GM18517 (cell line): Measurements from ENCODE around the gene ARX.

ENCODE experiments used
- ATAC-seq: cut with Tn5 transposase; IDR thresholded peaks from one replicate; pipeline ENCODE4 v1.9.1; 2021; ENCODE audit warnings: mild to moderate bottlenecking, moderate library complexity; ENCODE audit not compliant: unreplicated experiment

ARX gene

DNA sequence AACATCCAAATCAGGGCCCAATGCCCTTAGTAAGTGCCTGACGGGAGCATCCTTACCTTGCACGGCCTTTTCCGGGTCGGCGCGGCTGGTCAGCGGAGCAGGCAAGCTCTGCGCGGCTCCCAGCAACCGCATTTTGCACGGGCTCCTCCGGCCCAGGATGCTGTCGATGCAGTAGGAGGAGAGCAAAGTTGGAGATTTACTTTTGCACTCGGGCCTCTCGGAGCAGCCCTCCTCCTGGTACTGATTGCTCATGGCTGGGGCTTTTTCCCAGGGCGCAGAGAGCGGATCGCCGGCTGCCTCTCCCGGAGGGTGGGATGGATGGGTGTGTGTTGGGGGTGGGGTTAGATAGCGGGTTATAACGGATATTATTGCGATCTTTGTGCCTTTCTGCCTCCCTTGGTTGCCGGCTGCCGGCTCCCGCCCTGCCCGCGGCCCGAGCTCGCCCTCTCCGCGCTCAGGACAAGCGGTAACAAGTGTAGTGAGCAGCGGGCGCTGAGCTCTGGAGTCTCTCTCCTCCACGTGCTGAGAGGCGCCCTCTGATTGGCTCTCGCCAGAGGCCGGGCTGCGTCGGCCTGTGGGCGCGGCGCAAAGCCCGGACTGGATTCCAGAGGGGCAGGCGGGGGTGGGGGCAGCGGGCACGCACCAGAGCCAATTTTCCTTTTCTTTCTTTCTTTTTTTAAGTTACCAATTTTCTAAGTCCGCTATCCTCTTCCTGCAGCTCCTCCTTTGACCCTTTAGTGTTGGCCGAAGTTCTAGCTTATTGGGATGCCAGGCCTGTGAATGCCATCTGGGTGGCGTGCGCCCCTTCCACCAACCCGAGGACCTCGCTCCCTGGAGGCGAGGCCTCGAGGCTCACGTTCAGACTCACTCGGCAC lies at the start of gene ARX:
ARX (minus strand) TSS at position 480 of the 875 bp plus-strand sequence; CDS start at position 252, 228 bp downstream.
- no peak for ATAC-seq

DNA sequence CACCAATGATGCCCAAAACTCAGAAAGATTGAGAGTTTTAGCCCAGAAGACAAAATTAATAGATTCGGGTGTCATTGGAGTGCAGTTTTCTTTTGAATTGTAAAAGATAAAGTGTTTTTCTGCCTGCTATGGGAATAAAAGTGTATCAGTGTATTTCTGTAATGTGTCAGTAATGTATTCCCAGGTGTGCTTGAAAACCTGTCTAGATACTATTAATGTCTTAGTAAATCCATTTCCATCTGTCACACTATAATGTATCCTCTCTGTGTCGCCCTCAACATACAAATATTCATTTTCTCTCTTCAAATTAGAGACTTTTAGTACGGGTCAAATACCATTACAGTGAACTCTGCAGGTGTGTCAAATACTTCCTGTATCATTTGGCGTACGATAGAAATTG lies 43.5 kb upstream of the ARX start:
- no peak for ATAC-seq

DNA sequence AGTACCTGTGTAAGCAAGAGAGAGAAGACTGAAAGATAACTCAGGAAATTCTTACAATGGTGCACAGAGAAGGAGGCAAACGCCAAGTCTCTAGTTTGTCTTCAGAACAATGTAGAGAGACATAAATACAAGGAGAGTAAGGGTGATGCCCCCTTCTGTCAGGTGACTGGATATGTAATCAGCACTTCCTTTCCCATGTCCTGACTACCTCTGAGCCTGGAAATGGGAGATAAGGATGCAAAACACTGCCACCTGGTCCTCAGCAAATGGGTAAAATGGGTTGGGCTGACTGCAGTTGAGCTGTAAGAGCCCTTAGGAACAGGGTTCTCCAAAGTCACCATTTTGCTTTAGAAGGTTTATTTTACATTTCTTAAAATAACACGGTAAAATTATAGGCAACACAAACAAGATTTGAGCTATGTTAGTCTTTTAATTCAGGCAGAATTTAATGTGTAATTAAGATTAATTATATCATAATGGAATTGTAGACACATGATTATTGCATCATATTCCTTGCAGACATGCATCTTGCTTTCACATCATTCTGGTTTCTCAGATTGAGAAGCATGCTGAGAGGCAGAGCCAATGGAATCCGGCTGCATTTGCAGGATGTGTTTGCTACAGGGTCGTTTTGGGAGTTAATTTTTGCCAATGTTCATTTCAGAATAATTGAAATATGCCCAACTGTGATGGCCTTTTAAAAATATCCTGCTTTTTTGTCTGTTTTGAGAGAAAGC lies 37.2 kb upstream of the ARX start:
- no peak for ATAC-seq

DNA sequence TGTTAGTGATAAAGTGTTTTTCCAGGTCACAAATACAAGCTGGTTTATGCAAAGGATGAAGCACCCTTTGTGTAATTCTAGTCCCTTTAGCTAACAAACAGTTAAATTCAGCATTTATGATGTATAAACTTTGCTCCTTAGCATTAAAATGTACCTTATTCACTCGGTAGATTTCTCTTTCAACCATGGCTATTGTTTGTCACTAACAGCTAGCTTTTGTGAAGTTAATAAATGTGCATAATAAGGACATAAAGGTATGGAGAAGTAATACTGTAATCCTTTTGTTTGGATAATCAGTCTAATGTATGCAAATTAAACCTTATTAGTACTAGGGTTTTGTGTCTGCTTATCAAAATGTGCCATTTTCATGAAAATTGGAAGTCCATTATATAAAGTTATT lies 34.2 kb upstream of the ARX start:
- no peak for ATAC-seq

DNA sequence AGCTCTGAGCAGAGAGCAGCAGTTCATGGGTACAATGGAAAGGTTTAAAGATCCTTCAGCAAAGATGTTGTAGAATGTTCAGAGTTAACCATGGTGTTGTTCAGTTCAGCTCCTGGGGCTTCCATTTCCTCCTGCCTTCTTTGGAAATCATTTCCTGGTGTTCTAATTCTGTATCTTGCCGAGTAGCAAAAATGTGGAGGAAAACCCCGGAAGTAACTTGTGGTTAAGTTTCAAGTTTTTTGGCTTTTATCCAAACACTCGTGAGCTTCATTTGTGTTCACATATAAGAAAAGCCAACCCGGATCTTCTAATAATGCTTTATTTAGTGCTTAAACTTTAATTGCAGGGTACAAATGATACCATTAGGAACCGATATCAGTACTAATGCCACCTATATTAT lies 33.6 kb upstream of the ARX start:
- ATAC-seq: no peak

DNA sequence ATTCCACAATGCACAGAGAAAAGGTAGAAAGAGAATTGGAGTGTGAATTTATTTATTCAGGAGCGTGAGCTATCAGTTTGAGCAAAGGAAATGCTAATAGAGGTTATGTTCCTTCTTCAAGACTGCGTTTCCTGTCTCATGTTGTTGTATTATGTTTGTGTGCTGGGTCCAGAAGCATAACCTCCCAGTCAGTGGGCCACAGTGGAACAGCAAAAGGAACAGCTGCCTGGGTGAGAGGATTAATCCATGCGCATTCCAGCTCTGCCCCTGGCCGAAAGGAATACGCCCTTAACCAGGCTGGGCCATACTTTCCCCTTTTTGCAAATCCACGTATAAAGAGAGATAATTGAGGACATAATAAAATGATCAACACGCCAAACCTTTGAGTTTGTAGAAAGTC lies 32.4 kb upstream of the ARX start:
- ATAC-seq: no peak

DNA sequence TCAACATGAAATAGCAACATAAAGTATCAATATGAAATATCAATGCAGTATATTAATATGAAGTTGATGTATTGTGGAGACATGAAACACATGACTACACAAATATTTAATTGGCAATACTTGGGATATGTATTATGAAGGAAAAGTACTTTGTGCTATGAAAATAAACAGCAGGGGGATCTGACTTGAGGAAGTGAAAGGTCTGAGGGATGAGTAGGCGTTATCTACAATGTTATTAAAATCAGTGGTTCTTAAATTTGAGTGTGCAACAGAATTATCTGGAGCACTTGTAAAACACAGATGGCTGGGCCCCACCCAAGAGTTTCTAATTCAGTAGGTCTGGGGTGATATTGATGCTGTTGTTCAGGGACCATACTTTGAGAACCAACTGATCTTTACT lies 27.4 kb upstream of the ARX start:
- ATAC-seq: no peak

DNA sequence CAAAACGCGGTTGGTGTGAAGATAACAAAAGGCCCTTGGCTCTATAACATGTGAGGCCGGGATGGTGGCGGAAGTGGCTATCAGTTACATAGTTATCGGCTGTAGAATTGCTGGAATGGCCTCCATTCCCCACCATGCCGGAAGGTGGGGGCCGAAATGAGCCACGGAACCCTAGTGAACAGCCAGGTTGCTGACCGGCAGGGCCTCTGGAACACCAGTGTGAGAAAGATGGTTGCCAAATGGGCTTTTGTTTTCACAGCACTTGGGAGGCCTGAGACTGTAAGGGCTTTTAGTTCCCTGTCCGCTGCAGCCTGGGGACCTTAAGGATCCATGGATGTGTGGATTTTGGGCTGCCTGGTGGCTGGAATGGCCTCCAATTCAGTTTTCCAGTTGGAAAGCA lies 23.3 kb upstream of the ARX start:
- no peak for ATAC-seq

DNA sequence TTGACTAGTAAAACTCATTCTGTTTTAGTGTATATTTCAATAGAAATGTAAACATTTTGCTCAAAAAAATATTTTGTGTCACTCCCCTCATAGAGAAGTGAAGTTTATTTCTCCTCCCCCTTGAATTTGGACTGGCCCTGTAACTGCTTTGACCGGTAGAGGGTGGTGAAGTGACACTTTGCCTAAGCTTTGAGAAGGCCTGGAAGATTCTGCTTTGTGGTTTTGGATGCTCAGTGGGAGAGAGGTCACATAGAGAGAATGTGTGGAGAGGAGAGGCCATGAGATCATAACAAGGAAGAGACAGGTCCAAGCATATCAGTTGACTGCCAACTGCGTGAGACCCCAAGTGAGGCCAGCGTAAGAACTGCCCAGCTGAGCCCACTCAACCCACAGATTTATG lies 19.1 kb upstream of the ARX start:
- no peak for ATAC-seq

DNA sequence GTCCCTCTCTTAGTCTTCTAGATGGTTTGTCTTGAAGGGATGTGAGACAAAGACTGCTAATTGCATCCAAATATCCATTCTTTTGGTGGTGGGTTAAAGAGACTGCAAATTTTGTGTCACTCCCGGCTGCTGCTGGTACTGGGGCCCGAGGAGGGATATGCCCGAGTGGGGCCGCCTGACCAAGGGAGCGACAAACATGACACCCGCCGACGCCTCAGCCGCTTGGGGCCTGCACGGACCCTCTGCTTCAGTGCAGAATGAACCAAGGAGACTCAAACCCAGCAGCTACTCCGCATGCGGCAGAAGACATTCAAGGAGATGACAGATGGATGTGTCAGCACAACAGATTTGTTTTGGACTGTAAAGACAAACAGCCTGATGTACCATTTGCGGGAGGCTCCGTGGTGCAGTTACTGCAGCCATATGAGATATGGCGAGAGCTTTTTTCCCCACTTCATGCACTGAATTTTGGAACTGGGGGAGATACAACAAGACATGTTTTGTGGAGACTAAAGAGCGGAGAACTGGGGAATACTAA lies 13.6 kb upstream of the ARX start:
- ATAC-seq: no peak

DNA sequence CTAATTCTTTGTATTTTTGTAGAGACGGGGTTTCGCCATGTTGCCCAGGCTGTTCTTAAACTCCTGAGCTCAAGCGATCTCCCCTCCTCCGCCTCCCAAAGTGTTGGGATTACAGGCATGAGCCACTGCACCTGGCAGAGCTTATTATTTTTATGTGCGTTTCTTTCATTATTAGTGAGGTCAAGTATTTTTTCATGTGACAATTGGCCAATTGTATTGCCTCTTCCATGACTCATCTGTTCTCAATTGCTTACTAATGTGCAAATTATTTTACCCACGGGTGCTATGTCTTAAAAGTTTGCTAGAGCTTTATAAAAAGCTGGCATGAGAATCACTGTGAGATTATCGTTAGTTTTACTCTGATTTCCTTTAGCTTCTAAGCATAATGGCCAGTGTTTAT lies 13.0 kb upstream of the ARX start:
- ATAC-seq: no peak

DNA sequence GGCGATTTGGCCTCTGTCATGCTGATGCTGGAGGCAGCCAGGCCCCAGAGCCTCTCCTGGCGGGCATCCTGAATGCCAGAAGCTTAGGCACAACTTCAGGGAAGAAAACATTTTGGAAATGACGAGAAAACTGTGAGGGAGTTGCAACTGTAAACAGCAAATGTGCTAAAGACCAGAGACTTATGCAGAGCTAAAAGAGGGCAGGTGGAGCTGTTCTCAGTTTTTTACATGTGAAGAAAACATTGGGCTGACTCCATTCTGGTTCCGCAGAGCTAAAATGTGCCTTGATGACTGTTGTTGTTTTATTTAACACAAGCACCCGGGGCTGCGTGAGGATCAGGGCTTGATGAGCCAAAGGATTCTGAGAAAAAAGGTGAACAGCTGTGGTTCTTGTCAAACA lies 10.8 kb upstream of the ARX start:
- ATAC-seq: no peak

DNA sequence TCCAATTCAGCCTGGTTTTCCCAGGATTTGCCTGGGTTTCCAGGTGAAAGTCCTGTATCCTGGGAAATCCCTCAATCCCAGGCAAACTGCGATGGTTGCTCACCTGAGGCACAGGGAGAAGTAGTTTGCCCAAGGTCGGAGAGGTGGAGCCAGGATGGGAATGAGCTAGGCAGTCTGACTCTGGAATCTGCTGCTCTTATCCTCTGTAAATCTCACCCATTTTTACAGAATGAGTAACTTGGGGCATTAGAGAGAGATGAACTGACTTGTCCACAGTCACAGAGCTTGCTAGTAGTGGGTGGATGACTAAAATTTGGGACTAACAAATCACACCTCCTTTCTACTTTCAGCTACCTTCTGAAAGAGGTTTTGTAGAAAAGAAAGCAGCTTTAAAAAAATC lies 9.8 kb upstream of the ARX start:
- no peak for ATAC-seq

DNA sequence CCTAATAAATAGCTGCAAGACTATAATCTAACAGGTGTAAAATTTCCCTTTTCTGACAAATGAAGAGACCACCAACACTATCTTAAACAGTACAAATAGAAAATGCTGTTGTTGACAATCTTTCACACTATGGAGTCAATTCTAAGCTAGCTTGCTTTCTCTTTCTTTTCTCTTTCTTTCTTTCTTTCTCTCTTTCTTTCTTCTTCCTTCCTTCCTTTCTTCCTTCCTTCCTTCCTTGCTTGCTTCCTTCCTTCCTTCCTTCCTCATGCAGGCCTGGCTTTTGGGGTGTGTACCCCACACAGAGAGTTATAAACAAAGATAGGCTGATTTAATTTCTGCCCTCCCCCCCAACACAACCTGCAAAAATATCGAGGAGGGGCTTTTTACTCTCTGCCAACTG lies 8.1 kb upstream of the ARX start:
- ATAC-seq: no peak

DNA sequence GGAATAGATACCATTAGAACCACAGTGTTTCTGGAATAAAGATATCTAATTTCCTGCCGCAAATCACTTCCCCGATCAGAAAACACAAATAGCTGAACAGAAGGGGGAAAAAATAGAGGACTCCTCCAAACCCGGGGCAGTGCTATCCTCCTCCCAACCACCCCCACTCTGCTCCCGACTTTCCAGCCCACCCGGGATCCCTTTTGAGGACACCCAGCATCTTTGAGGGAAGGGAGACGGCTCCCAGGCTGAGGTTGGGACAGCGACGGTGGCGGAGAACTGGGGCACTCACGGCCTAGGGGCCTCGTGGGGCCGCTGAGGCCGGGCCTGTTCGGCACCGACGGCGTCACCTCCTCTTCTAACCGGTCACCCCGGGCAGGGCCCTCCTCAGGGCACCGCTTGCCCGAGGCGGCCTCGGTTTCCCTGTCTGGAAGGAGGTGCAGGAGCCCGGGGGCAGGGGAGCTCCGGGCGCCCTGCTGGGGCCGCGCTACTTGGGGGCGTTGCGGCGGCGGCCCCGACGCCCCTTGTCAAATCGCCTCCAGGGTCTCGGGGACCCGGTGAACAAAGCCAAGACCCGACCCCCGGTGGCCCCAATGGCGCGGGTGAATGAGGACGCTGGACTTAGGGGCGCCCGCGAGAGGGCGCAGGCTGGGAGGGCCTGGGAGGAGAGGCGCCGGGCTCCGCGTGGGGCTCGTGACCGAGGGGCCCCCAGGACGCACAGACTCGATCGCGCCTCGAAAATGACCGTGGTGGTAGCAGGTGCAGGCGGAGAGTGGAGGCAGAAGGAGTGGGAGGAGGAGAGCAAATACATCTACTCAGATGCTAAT lies 6.9 kb upstream of the ARX start:
- no peak for ATAC-seq

DNA sequence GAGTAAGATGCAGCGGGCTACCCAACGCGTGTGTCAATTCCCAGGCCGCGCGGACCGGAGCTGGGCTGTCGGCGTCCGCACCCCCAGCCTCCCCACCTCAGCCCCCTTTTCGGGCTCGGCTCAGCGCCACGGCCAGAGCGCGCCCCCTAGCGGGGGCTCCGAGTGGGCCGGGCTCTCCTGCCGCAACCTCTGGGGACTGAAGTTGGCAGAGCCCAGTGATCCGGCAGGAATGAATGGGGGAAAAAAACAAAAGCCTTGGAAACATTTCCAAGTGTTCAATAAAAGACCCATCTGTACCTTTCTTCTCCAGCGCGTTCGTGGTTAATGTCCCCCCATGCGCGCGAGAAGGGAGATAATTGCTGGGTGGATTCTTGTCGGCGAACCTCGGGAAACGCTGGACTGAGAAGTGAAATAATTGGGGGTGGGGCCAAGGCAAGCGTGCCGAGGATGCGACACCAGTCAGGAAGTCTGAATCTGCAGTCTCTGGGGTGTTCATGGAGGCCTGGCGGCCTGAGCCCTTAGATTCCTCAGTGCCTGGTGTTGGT lies 5.2 kb upstream of the ARX start:
- no peak for ATAC-seq

DNA sequence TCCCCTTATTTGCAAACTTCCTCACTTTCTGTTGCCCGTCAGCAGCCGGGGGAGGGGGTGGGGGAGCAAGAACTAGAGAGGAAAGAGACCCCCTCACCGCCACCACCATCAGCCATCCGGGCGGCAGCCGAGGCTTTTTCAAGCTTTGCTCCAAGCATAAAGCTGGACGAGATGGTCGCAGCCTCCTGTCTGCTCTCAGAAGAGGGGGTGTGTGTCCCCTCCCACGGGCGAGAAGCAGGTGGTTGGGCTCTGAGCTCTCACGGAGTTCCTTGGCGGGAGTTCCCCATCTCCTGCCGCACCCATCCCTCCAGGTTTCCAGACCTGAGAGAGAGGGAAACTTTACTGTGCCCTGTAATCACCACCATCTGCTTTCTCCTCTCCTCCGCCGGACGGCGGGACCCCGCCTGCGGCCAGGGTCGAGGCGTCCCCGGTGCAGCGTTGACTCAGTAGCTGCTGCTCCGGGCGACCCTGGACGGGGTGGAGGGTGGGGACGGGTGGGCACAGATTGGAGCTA lies 4.7 kb upstream of the ARX start:
- no peak for ATAC-seq

DNA sequence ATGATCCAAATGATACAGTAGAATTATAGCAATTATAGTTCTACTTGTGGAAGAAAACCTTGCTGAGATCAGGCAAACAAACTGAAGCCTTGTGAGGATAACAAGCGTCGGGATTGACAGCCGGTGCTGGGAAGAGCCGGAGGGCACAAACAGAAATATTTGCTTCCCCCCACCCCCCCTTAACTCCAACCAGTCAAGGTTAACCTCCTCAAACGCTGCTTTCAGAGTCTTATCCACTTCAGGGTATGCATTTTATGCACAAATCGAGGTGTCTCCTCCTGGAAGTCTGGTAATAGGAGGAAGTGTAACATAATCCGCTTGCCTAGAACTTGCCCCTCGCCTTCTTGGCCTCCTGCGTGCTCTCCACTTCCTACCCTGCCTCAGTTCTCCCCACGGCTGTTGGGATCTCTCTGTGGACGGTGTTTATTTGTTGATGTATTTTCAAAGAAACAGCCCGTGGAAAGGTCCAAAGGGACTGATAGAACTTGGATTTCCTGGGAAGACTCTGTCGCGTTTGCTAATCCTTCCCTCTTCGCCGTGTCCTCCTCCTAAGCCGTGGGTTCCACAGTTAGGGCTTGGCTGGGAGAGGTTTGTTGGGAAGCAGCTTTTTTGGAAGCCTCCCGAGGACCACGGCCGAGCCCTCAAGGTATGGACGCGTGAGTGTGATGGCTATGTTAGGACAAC lies 4.1 kb upstream of the ARX start:
- ATAC-seq: no peak

DNA sequence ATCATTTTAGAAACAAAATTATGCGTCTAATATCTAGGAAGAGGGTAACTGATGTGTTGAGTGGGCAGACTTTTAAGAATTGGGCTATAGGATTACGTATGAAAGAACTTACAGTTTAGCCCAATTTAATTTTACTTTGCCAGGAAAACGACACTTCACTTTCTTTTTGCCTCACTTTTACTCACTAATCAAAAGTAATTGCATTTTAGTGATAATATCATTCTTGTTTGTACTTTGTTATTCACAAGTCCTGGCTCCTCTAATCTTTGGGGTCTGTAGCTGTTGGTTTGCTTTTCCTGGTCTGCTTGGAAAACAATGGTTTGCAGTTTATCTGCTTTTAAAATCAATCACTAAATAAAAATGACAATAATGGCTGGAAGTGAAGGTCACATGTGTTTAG lies 2.9 kb upstream of the ARX start:
- no peak for ATAC-seq

DNA sequence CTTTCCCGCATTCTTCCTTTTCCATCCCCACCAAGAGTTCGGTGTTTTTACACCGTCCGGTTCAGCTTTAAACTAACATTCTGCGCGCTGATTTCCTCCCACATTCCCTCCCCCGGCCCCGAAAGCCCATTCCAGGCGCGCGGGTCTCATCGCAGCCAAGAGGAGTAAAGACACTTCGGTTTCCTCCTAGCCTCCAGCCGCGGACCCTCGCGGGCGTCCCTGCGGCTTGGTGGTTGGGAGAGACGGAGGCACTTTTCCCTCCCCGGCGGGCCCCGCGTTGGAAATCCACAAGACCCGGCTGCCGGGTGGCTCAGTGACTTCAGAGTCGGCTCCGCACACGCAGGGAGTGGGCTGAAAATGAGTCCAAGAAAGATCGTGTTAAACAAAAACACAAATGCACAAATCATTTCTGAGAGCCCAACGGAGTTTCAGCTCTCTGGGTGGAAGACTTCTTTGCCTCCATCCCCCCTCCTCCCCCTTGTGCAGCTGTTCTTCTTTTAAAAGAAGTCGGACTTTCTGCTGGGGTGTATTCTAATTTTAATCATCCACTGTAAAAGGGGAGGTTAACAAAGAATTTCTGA lies 2.0 kb upstream of the ARX start:
- no peak for ATAC-seq
